CD4-positive, alpha-beta T cell (primary cell): Measurements from ENCODE around the gene SNRNP27. TPM values are rescaled to one million over a fixed set of nuclear protein-coding genes. Genes with fewer than 3 reads are reported as not detected.

ENCODE experiments used
- ATAC-seq: fragments of 200-7000 bp; cut with Tn5 transposase; one replicate; pipeline ENCODE4 v1.10.0; 2022; ENCODE audit warnings: mild to moderate bottlenecking; ENCODE audit not compliant: poor library complexity
- CTCF ChIA-PET: fragments of 350-600 bp; sonication (Branson Sonifier 250); formaldehyde crosslinking; loops from one replicate; lab custom pipeline; 2021; ENCODE audit warnings: antibody characterized with exemption, inconsistent platforms; lab: Charles Lee
- POLR2A ChIA-PET: fragments of 350-600 bp; sonication (Branson Sonifier 250); formaldehyde crosslinking; loops from one replicate; lab custom pipeline; 2021; ENCODE audit warnings: antibody characterized with exemption, inconsistent platforms; lab: Charles Lee
- DNase-seq, 14 experiments: peaks; one replicate each; pipeline ENCODE4 v3.0.0-alpha.2; 2013 to 2020; ENCODE audit warnings: mixed read lengths in 2 of 14
- H3K27ac ChIP-seq, 2 donors: one replicate each; pipeline versions ENCODE4 v1.5.1 to v1.7.0; 2013; ENCODE audit warnings: low read length in 2 of 2, low read depth in 1 of 2, mild to moderate bottlenecking in 1 of 2
- H3K27me3 ChIP-seq, 2 experiments: 1 replicate in 1 of 2; 2 replicates in 1 of 2; pipeline versions ENCODE4 v1.6.1 to v1.7.0; 2013; ENCODE audit warnings: low read length in 2 of 2, control low read depth in 1 of 2, mild to moderate bottlenecking in 1 of 2, moderate library complexity in 1 of 2; ENCODE audit not compliant: insufficient read depth in 2 of 2, control insufficient read depth in 1 of 2
- H3K36me3 ChIP-seq: one replicate; pipeline ENCODE4 v1.6.1; 2013; ENCODE audit warnings: low read length, control low read depth; ENCODE audit not compliant: insufficient read depth
- H3K4me1 ChIP-seq: one replicate; pipeline ENCODE4 v1.6.1; 2013; ENCODE audit warnings: low read length, control low read depth; ENCODE audit not compliant: insufficient read depth
- H3K4me3 ChIP-seq: one replicate; pipeline ENCODE4 v1.5.1; 2013; ENCODE audit warnings: mild to moderate bottlenecking, low read length, moderate library complexity
- H3K9me3 ChIP-seq, 2 experiments: 1 replicate in 1 of 2; 2 replicates in 1 of 2; pipeline versions ENCODE4 v1.6.1 to v1.7.0; 2013; ENCODE audit warnings: low read length in 2 of 2, mild to moderate bottlenecking in 2 of 2, control low read depth in 1 of 2, moderate library complexity in 1 of 2; ENCODE audit not compliant: control insufficient read depth in 1 of 2, insufficient read depth in 1 of 2
- H3K27ac Mint-ChIP-seq: one replicate; pipeline ENCODE4 v1.8.0; 2020; ENCODE audit warnings: mixed read lengths
- H3K27me3 Mint-ChIP-seq: one replicate; pipeline ENCODE4 v1.8.0; 2021; ENCODE audit warnings: mixed read lengths
- H3K36me3 Mint-ChIP-seq: one replicate; pipeline ENCODE4 v1.8.0; 2021; ENCODE audit warnings: low read depth, mixed read lengths
- H3K4me1 Mint-ChIP-seq: one replicate; pipeline ENCODE4 v1.8.0; 2021; ENCODE audit warnings: low read depth, mixed read lengths
- H3K4me3 Mint-ChIP-seq: one replicate; pipeline ENCODE4 v1.8.0; 2020; ENCODE audit warnings: mild to moderate bottlenecking, mixed read lengths
- H3K9me3 Mint-ChIP-seq: one replicate; pipeline ENCODE4 v1.8.0; 2020; ENCODE audit warnings: mixed read lengths
- CTCF ChIP-seq: fragments of 200-600 bp; IDR thresholded peaks from one replicate; pipeline ENCODE4 v1.8.0; 2022; ENCODE audit warnings: antibody characterized with exemption, mild to moderate bottlenecking
- intact Hi-C, 2 experiments: fragments of 100-400 bp; cut with DNase I in 1 of 2; cut with micrococcal nuclease in 1 of 2; formaldehyde crosslinking; loops; one replicate each; pipeline versions ENCODE4 v1.15.1 to v1.9.0; 2023 to 2025; cut with DNase I, micrococcal nuclease
- total RNA-seq, 174 experiments: library from RNA in 2 of 174; stranded (reverse) in 2 of 174; gene quantifications; one replicate each; pipeline ENCODE4 v1.2.3 and lab custom pipeline; 2021 to 2026

Gene SNRNP27
- total RNA-seq, 2 experiments from 2014 or later: 50.9 to 54.8 TPM

GRCh38 chr2:69858261-69858660 is 35.5 kb upstream of the SNRNP27 start:
- Mint-ChIP-seq H3K36me3 (peaks cover 48% of the 10 kb centered on the region), H3K27ac (no peak overlapping the region)
- CTCF ChIA-PET: no interaction called here

GRCh38 chr2:69863298-69863697 is 30.5 kb upstream of the SNRNP27 start:
- ChIA-PET CTCF (no interaction called here), POLR2A (no interaction called here)
- DNase-seq: no peak
- no peak overlapping the region for H3K4me3 Mint-ChIP-seq
- no peaks in the 10 kb centered on the region for H3K27me3 ChIP-seq
- no peaks in the 10 kb centered on the region for H3K4me1 Mint-ChIP-seq
- H3K4me1 ChIP-seq: no peaks in the 10 kb centered on the region
- no peak for TF ChIP-seq CTCF
- no peak for ATAC-seq
- H3K9me3 ChIP-seq: no peaks in the 10 kb centered on the region
- no peak overlapping the region for H3K4me3 ChIP-seq
- H3K27ac Mint-ChIP-seq: no peak overlapping the region
- no peaks in the 10 kb centered on the region for H3K27me3 Mint-ChIP-seq
- no peaks in the 10 kb centered on the region for H3K9me3 Mint-ChIP-seq
- H3K36me3 ChIP-seq: peaks cover 43% of the 10 kb centered on the region
- H3K36me3 Mint-ChIP-seq: peaks cover 58% of the 10 kb centered on the region
- H3K27ac ChIP-seq: no peak overlapping the region
- intact Hi-C loops: no loop called here

More at GRCh38 chr2:69858261-69858660, 35.5 kb upstream of the SNRNP27 start:
- no peak overlapping the region for H3K27ac ChIP-seq
- ATAC-seq: no peak
- H3K4me1 Mint-ChIP-seq: no peaks in the 10 kb centered on the region
- no peak overlapping the region for H3K4me3 Mint-ChIP-seq
- POLR2A ChIA-PET: no interaction called here
- peaks cover 23% of the 10 kb centered on the region for H3K36me3 ChIP-seq
- H3K9me3 ChIP-seq: no peaks in the 10 kb centered on the region
- no peak for TF ChIP-seq CTCF
- H3K27me3 ChIP-seq: no peaks in the 10 kb centered on the region
- no peaks in the 10 kb centered on the region for H3K27me3 Mint-ChIP-seq
- DNase-seq: no peak
- H3K9me3 Mint-ChIP-seq: no peaks in the 10 kb centered on the region
- H3K4me3 ChIP-seq: no peak overlapping the region
- intact Hi-C loops: no loop called here
- no peaks in the 10 kb centered on the region for H3K4me1 ChIP-seq

GRCh38 chr2:69888451-69888850 is 5.3 kb upstream of the SNRNP27 start:
- TF ChIP-seq CTCF: no peak
- intact Hi-C loops: no loop called here
- DNase-seq: no peak
- Histone ChIP-seq H3K4me1 (peaks cover 2% of the 10 kb centered on the region), H3K9me3 (no peaks in the 10 kb centered on the region), H3K4me3 (no peak overlapping the region), H3K36me3 (no peaks in the 10 kb centered on the region), H3K27ac (no peak overlapping the region), H3K27me3 (no peaks in the 10 kb centered on the region)
- no peak overlapping the region for H3K4me3 Mint-ChIP-seq
- no peaks in the 10 kb centered on the region for H3K27me3 Mint-ChIP-seq
- H3K36me3 Mint-ChIP-seq: no peaks in the 10 kb centered on the region
- ATAC-seq: no peak
- ChIA-PET CTCF (no interaction called here), POLR2A (interaction anchor here (0.7 to 1.1 kb wide), 3 partner anchors 26 to 369 kb away, joined by 3 to 5 read pairs (median 5); partner anchors contain the start of gene MXD1)
- peaks cover 8% of the 10 kb centered on the region for H3K4me1 Mint-ChIP-seq
- no peaks in the 10 kb centered on the region for H3K9me3 Mint-ChIP-seq
- H3K27ac Mint-ChIP-seq: no peak overlapping the region
